H9 (cell line): ENCODE measurements around the gene NEU3. TPM values are rescaled to one million over a fixed set of nuclear protein-coding genes. Genes with fewer than 3 reads are reported as not detected.
"Not testable (repeated sequence)": the region's sequence is repeated elsewhere in the genome, so short reads cannot be mapped to it uniquely, and the experiment has no call there.

Source experiments
- DNase-seq: peaks from one replicate; pipeline ENCODE4 v3.0.0-alpha.2; 2017
- H2AFZ ChIP-seq: one replicate; pipeline ENCODE4 v1.6.1; 2013; ENCODE audit warnings: mild to moderate bottlenecking, low read length, control low read depth, moderate library complexity
- H2AK5ac ChIP-seq: 2 replicates; pipeline ENCODE4 v1.6.1; 2013; ENCODE audit warnings: low read length, control low read depth, mixed read lengths; ENCODE audit not compliant: insufficient read length
- H2BK120ac ChIP-seq: one replicate; pipeline ENCODE4 v1.6.1; 2013; ENCODE audit warnings: low read depth, mild to moderate bottlenecking, low read length, control low read depth, inconsistent platforms; ENCODE audit not compliant: poor library complexity, severe bottlenecking
- H2BK12ac ChIP-seq: 2 replicates; pipeline ENCODE4 v1.6.1; 2013; ENCODE audit warnings: low read length, control low read depth, mixed read lengths, low read depth; ENCODE audit not compliant: insufficient read length
- H2BK15ac ChIP-seq: 2 replicates; pipeline ENCODE4 v1.6.1; 2013; ENCODE audit warnings: low read depth, low read length, control low read depth
- H2BK20ac ChIP-seq: one replicate; pipeline ENCODE4 v1.6.1; 2013; ENCODE audit warnings: low read depth, mild to moderate bottlenecking, low read length, control low read depth, inconsistent platforms; ENCODE audit not compliant: poor library complexity, severe bottlenecking
- H2BK5ac ChIP-seq: 2 replicates; pipeline ENCODE4 v1.6.1; 2013; ENCODE audit warnings: low read length, control low read depth, mixed read lengths; ENCODE audit not compliant: insufficient read length
- H3K14ac ChIP-seq: 2 replicates; pipeline ENCODE4 v1.6.1; 2013; ENCODE audit warnings: low read length, control low read depth; ENCODE audit not compliant: insufficient read depth
- H3K18ac ChIP-seq: 2 replicates; pipeline ENCODE4 v1.6.1; 2013; ENCODE audit warnings: low read depth, mild to moderate bottlenecking, mixed read lengths, low read length, control low read depth; ENCODE audit not compliant: insufficient read length
- H3K23ac ChIP-seq: 2 replicates; pipeline ENCODE4 v1.6.1; 2013; ENCODE audit warnings: low read length, control low read depth, mixed read lengths, low read depth; ENCODE audit not compliant: insufficient read length
- H3K23me2 ChIP-seq: 2 replicates; pipeline ENCODE4 v1.6.1; 2013; ENCODE audit warnings: low read depth, mild to moderate bottlenecking, mixed read lengths, low read length, control low read depth; ENCODE audit not compliant: insufficient read length, poor library complexity, severe bottlenecking
- H3K27ac ChIP-seq: 2 replicates; pipeline ENCODE4 v1.5.1; 2013; ENCODE audit warnings: low read length, control low read depth, mixed read lengths, low read depth; ENCODE audit not compliant: insufficient read length
- H3K27me3 ChIP-seq: 2 replicates; pipeline ENCODE4 v1.6.1; 2013; ENCODE audit warnings: low read length, control low read depth, inconsistent platforms; ENCODE audit not compliant: insufficient read depth
- H3K4ac ChIP-seq: 2 replicates; pipeline ENCODE4 v1.6.1; 2013; ENCODE audit warnings: low read depth, mild to moderate bottlenecking, control low read depth, inconsistent platforms, low read length, moderate library complexity
- H3K4me1 ChIP-seq: 2 replicates; pipeline ENCODE4 v1.6.1; 2013; ENCODE audit warnings: low read length, control low read depth, inconsistent platforms; ENCODE audit not compliant: insufficient read depth
- H3K4me2 ChIP-seq: 2 replicates; pipeline ENCODE4 v1.6.1; 2013; ENCODE audit warnings: low read length, control low read depth, mixed read lengths; ENCODE audit not compliant: insufficient read length, insufficient read depth
- H3K56ac ChIP-seq: 2 replicates; pipeline ENCODE4 v1.6.1; 2013; ENCODE audit warnings: low read depth, mild to moderate bottlenecking, mixed read lengths, low read length, control low read depth; ENCODE audit not compliant: insufficient read length
- H3K79me1 ChIP-seq: 2 replicates; pipeline ENCODE4 v1.6.1; 2013; ENCODE audit warnings: low read depth, mild to moderate bottlenecking, moderate library complexity, low read length, control low read depth, inconsistent platforms; ENCODE audit not compliant: insufficient read depth, poor library complexity, severe bottlenecking
- H3K79me2 ChIP-seq: 2 replicates; pipeline ENCODE4 v1.6.1; 2013; ENCODE audit warnings: low read length, control low read depth, inconsistent platforms; ENCODE audit not compliant: insufficient read depth
- H3K9ac ChIP-seq: 2 replicates; pipeline ENCODE4 v1.6.1; 2013; ENCODE audit warnings: low read length, control low read depth, mixed read lengths; ENCODE audit not compliant: insufficient read length; ENCODE audit errors: extremely low read depth
- H3K9me3 ChIP-seq: one replicate; pipeline ENCODE4 v1.6.1; 2013; ENCODE audit warnings: low read depth, low read length, inconsistent platforms; ENCODE audit not compliant: control insufficient read depth
- H3T11ph ChIP-seq: one replicate; pipeline ENCODE4 v1.6.1; 2013; ENCODE audit warnings: mild to moderate bottlenecking, low read length, control low read depth, inconsistent platforms
- H4K20me1 ChIP-seq: one replicate; pipeline ENCODE4 v1.6.1; 2013; ENCODE audit not compliant: control insufficient read depth, insufficient read length, insufficient read depth
- H4K5ac ChIP-seq: 2 replicates; pipeline ENCODE4 v1.6.1; 2013; ENCODE audit warnings: low read depth, mild to moderate bottlenecking, mixed read lengths, low read length, control low read depth; ENCODE audit not compliant: insufficient read length
- H4K8ac ChIP-seq: replicated peaks from 2 replicates; pipeline ENCODE4 v1.6.1; 2013; ENCODE audit warnings: low read length, control low read depth, mixed read lengths, low read depth; ENCODE audit not compliant: insufficient read length
- H4K91ac ChIP-seq: 2 replicates; pipeline ENCODE4 v1.6.1; 2013; ENCODE audit warnings: low read depth, mild to moderate bottlenecking, moderate library complexity, mixed read lengths, low read length, control low read depth; ENCODE audit not compliant: insufficient read length
- H3K27ac Mint-ChIP-seq, 3 experiments: 2 replicates in 2 of 3; 3 replicates in 1 of 3; pipeline ENCODE4 v1.8.0; 2020 to 2021; ENCODE audit warnings: mixed read lengths in 3 of 3, mild to moderate bottlenecking in 1 of 3, moderate library complexity in 1 of 3
- H3K27me3 Mint-ChIP-seq: 2 replicates; pipeline ENCODE4 v1.8.0; 2021; ENCODE audit warnings: low read depth, mild to moderate bottlenecking, moderate library complexity, mixed read lengths
- H3K36me3 Mint-ChIP-seq, 3 experiments: 2 replicates in 2 of 3; 3 replicates in 1 of 3; pipeline ENCODE4 v1.8.0; 2020 to 2021; ENCODE audit warnings: low read depth in 3 of 3, mixed read lengths in 3 of 3; ENCODE audit not compliant: insufficient read depth in 1 of 3
- H3K4me1 Mint-ChIP-seq, 2 experiments: 2 replicates each; pipeline ENCODE4 v1.8.0; 2020; ENCODE audit warnings: mixed read lengths in 2 of 2
- H3K4me3 Mint-ChIP-seq, 2 experiments: 2 replicates in 1 of 2; 3 replicates in 1 of 2; pipeline ENCODE4 v1.8.0; 2020 to 2021; ENCODE audit warnings: mild to moderate bottlenecking in 2 of 2, mixed read lengths in 2 of 2, moderate library complexity in 1 of 2
- H3K9me3 Mint-ChIP-seq, 2 experiments: 2 replicates in 1 of 2; 3 replicates in 1 of 2; pipeline ENCODE4 v1.8.0; 2020; ENCODE audit warnings: mild to moderate bottlenecking in 2 of 2, mixed read lengths in 2 of 2, moderate library complexity in 1 of 2
- CTCF ChIP-seq: fragments of 200-600 bp; sonication (generic); conservative IDR thresholded peaks from 3 replicates; pipeline ENCODE4 v1.8.0; 2021; ENCODE audit warnings: antibody characterized with exemption, mild to moderate bottlenecking
- WGBS: extraction: QIAGEN DNeasy Blood & Tissue Kit; methylation state at CpG from one replicate; pipeline ENCODE4 v1.1.7; 2013; ENCODE audit warnings: missing lambda C conversion rate, low lambda C conversion rate, mixed read lengths; ENCODE audit not compliant: insufficient read length; ENCODE audit errors: extremely low coverage; 5-methylcytosine and 5-hydroxymethylcytosine counted together
- total RNA-seq: library from RNA; stranded (reverse); gene quantifications from 2 replicates; pipeline ENCODE4 v1.2.1, GENCODE V29; 2021

The NEU3 gene
- total RNA-seq, 1 experiment from 2014 or later: 15.9 TPM

GRCh38 chr11:75044381-75045170 is 55.8 kb downstream of the NEU3 start:
- H3K23ac ChIP-seq, H2BK15ac ChIP-seq, H4K91ac ChIP-seq, H3K18ac ChIP-seq, H3K56ac ChIP-seq, H3K79me2 ChIP-seq, H4K8ac ChIP-seq, H3T11ph ChIP-seq, H3K27me3 ChIP-seq, H3K4me3 Mint-ChIP-seq, H3K4me1 ChIP-seq, H3K23me2 ChIP-seq, H3K27me3 Mint-ChIP-seq, H3K27ac ChIP-seq, H4K20me1 ChIP-seq, H3K9me3 ChIP-seq, H2AK5ac ChIP-seq, H3K14ac ChIP-seq, H3K4me2 ChIP-seq, H3K9ac ChIP-seq, H2BK12ac ChIP-seq, DNase-seq, H2BK20ac ChIP-seq, H2BK5ac ChIP-seq, H2BK120ac ChIP-seq, H4K5ac ChIP-seq, H2AFZ ChIP-seq, H3K27ac Mint-ChIP-seq, H3K79me1 ChIP-seq, H3K4ac ChIP-seq: not testable (repeated sequence)
- WGBS: no CpG with 5 or more reads among the region's 15 CpGs
- Mint-ChIP-seq H3K36me3 (peaks cover 2 to 16% (median 11%) of the 10 kb centered on the region in 3 experiments; a peak in 6 of 7 replicates), H3K4me1 (peaks cover 12 to 15% of the 10 kb centered on the region in 2 experiments), H3K9me3 (peaks cover 6 to 12% of the 10 kb centered on the region in 2 experiments)
- TF ChIP-seq CTCF: peak; percentile 18; the same call in 1 of the 3 replicates

GRCh38 chr11:75046668-75047067 is 57.9 kb downstream of the NEU3 start:
- H4K20me1 ChIP-seq, H3K79me2 ChIP-seq, H4K91ac ChIP-seq, H3K23ac ChIP-seq, H4K8ac ChIP-seq, DNase-seq, H3K79me1 ChIP-seq, H3K27ac ChIP-seq, H3K27me3 Mint-ChIP-seq, H3K4me1 ChIP-seq, H3T11ph ChIP-seq, H3K27me3 ChIP-seq, H2BK15ac ChIP-seq, H3K4ac ChIP-seq, H4K5ac ChIP-seq, H3K36me3 Mint-ChIP-seq, H3K56ac ChIP-seq, H3K9me3 ChIP-seq, H3K9me3 Mint-ChIP-seq, H3K23me2 ChIP-seq, H3K18ac ChIP-seq, H2BK120ac ChIP-seq, H2AK5ac ChIP-seq, H2AFZ ChIP-seq, H3K9ac ChIP-seq, H3K4me3 Mint-ChIP-seq, H2BK5ac ChIP-seq, H3K14ac ChIP-seq, H3K4me2 ChIP-seq, H2BK12ac ChIP-seq, H2BK20ac ChIP-seq, H3K27ac Mint-ChIP-seq: not testable (repeated sequence)
- H3K4me1 Mint-ChIP-seq: peaks cover 12 to 15% of the 10 kb centered on the region in 2 experiments
- no CpG with 5 or more reads among the region's 5 CpGs for WGBS
